Heart right ventricle (tissue), 16 donors: Measurements from ENCODE around the gene NR3C1. TPM values are rescaled to one million over a fixed set of nuclear protein-coding genes. Genes with fewer than 3 reads are reported as not detected.
A peak's percentile ranks its signal among the peaks of the same experiment; 100 is the strongest.

Experiments
- ATAC-seq, 8 donors: fragments of 200-7000 bp; cut with Tn5 transposase; one replicate each; pipeline ENCODE4 v1.9.1; 2020; ENCODE audit warnings: mild to moderate bottlenecking in 8 of 8, moderate library complexity in 8 of 8, moderate number of reproducible peaks in 1 of 8
- DNase-seq, 2 donors: peaks; one replicate each; pipeline ENCODE4 v3.0.0-alpha.2; 2020
- H3K27ac ChIP-seq, 10 donors: fragments of 200-600 bp; sonication (generic) in 2 of 10; one replicate each; pipeline versions ENCODE4 v1.5.0 to v1.8.0; 2020 to 2022; ENCODE audit warnings: mild to moderate bottlenecking in 3 of 10
- H3K27me3 ChIP-seq, 7 donors: fragments of 200-600 bp; one replicate each; pipeline ENCODE4 v1.8.0; 2021 to 2022; ENCODE audit warnings: mild to moderate bottlenecking in 2 of 7
- H3K36me3 ChIP-seq, 9 donors: fragments of 200-600 bp; sonication (generic) in 1 of 9; one replicate each; pipeline versions ENCODE4 v1.5.0 to v1.8.0; 2020 to 2022; ENCODE audit warnings: mild to moderate bottlenecking in 2 of 9
- H3K4me1 ChIP-seq, 9 donors: fragments of 200-600 bp; sonication (generic) in 1 of 9; one replicate each; pipeline versions ENCODE4 v1.5.0 to v1.8.0; 2020 to 2022; ENCODE audit warnings: mild to moderate bottlenecking in 4 of 9
- H3K4me3 ChIP-seq, 10 donors: fragments of 200-600 bp; sonication (generic) in 2 of 10; one replicate each; pipeline versions ENCODE4 v1.5.0 to v1.8.0; 2020 to 2022; ENCODE audit warnings: mild to moderate bottlenecking in 7 of 10, moderate library complexity in 2 of 10
- H3K9me3 ChIP-seq, 11 donors: fragments of 200-600 bp in 10 of 11; sonication (generic) in 2 of 11; one replicate each; pipeline versions ENCODE4 v1.5.0 to v1.8.0; 2013 to 2022; ENCODE audit warnings: mild to moderate bottlenecking in 2 of 11, control low read depth in 1 of 11, moderate library complexity in 1 of 11
- WGBS, 2 donors: extraction: QIAGEN DNeasy Blood & Tissue Kit; methylation state at CpG; one replicate each; pipeline ENCODE4 v1.1.7; 2013; ENCODE audit warnings: inconsistent platforms in 1 of 2; 5-methylcytosine and 5-hydroxymethylcytosine counted together
- intact Hi-C, 10 donors: fragments of 100-400 bp; cut with DNase I; formaldehyde crosslinking; loops; one replicate each; pipeline versions ENCODE4 v1.11.1 to v1.14.2; 2022
- polyA plus RNA-seq, 2 donors: library from polyadenylated mRNA; stranded (reverse); fragments of 200-250 nt; gene quantifications; one replicate each; pipeline ENCODE4 v1.2.3, GENCODE V29; 2013
- total RNA-seq, 10 donors: library from RNA; stranded (reverse); fragmentation: NEBNext Ultra II Directional in 3 of 10; extraction: Animal tissue kit (Norgen Biotek cat#: 25700) in 3 of 10; gene quantifications; one replicate each; pipeline versions ENCODE4 v1.2.1 to v1.2.4, GENCODE V29; 2021 to 2023
- TF ChIP-seq, protein P1 (sequence below), 9 donors: fragments of 200-600 bp; sonication (generic) in 2 of 9; IDR thresholded peaks; one replicate each; pipeline versions ENCODE4 v1.5.0 to v1.8.0; 2021 to 2022; ENCODE audit warnings: antibody characterized with exemption in 9 of 9, mild to moderate bottlenecking in 5 of 9, moderate library complexity in 1 of 9
- donor health status: Arrhythmogenic right ventricular cardiomyopathy.
- donor health status: ischemic (EF 13 %, LVEDD 7.1; RV severe dilation, severe dysfunction).
- donor health status: healthy with polysubstance abuse.
- donor health status: DM: no; HTN: yes; CAD: no.
- donor health status: DM: no; HTN: no; CAD: no.
- donor health status: ischemic (EF 25% LVEDD 6.9; RV normal size, moderate dysfunction).
- donor health status: ischemic (EF 25% LVEDD 5.7; RV mildly dilated, moderate dysfunction).
- donor health status: healthy.
- donor health status: DM: yes; HTN: yes; CAD: no.
- donor health status: Ischemic cardiomyopathy.
- donor health status: ischemic (EF 35%, LVEDD 5.7; RV mildly dilated, moderate dysfunction).
- donor health status: nonischemic (EF 11% LVEDD 7.7; RV severe dilation, severe dysfunction).
- donor health status: DM: yes; HTN: yes; CAD: no.
- donor health status: PGD.
- donor health status: ischemic (EF 29% LVEDD 5.4; RV normal size, mild dysfunction).
- donor health status: nonischemic (EF 23%, LVEDD 6.1; RV moderate dilation, normal function).

NR3C1 gene
- total and polyA plus RNA-seq, 12 donors = 11.0 to 62.3 (median 44.6) TPM

DNA sequence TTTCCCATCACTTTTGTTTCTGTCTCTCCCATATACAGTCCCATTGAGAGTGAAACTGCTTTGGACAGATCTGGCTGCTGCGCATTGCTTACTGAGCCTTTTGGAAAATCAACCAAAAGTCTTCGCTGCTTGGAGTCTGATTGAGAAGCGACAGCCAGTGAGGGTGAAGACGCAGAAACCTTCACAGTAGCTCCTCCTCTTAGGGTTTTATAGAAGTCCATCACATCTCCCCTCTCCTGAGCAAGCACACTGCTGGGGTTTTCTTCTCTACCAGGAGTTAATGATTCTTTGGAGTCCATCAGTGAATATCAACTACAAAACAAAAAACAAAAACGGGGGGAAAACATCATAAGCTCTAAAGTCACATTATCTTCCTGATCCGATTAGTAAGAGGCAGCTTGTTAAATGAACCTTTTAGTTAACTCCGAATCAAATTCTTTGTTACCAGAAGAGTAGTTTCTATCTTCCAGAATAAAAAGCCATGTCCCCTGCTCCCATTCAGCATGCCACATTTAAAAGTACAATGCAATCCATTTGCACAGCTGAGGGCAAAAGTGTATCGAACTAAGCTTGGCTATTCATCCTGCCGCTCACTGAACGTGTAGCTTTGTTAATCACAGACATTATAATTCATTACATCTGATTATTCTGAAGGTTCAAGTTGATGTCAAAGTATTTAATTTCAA is 2.8 kb downstream of the NR3C1 start:
- Histone ChIP-seq H3K4me1 (peaks cover 0 to 65% (median 45%) of the 10 kb centered on the region in 9 donors), H3K36me3 (peaks cover 0 to 16% (median 0%) of the 10 kb centered on the region in 9 donors), H3K27me3 (no peaks in the 10 kb centered on the region), H3K9me3 (no peaks in the 10 kb centered on the region), H3K27ac (peak overlapping the region in 9 of 10 donors; percentile 21 to 100 (median 99)), H3K4me3 (peak overlapping the region; percentile 25 to 97 (median 86))
- no peak for ATAC-seq
- intact Hi-C loops = loop anchor here (2.0 to 10.0 kb wide), 25 partner anchors 83 to 744 kb away; no protein-coding TSS in a partner anchor
- peak in 1 of 2 donors; percentile 17 for DNase-seq
- WGBS, 2 donors = 7 to 13% methylated on average over 10 of the region's 10 CpGs
- TF ChIP-seq, protein P1, sequence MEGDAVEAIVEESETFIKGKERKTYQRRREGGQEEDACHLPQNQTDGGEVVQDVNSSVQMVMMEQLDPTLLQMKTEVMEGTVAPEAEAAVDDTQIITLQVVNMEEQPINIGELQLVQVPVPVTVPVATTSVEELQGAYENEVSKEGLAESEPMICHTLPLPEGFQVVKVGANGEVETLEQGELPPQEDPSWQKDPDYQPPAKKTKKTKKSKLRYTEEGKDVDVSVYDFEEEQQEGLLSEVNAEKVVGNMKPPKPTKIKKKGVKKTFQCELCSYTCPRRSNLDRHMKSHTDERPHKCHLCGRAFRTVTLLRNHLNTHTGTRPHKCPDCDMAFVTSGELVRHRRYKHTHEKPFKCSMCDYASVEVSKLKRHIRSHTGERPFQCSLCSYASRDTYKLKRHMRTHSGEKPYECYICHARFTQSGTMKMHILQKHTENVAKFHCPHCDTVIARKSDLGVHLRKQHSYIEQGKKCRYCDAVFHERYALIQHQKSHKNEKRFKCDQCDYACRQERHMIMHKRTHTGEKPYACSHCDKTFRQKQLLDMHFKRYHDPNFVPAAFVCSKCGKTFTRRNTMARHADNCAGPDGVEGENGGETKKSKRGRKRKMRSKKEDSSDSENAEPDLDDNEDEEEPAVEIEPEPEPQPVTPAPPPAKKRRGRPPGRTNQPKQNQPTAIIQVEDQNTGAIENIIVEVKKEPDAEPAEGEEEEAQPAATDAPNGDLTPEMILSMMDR (IDR thresholded peaks at IDR 0.05) = no peak

DNA sequence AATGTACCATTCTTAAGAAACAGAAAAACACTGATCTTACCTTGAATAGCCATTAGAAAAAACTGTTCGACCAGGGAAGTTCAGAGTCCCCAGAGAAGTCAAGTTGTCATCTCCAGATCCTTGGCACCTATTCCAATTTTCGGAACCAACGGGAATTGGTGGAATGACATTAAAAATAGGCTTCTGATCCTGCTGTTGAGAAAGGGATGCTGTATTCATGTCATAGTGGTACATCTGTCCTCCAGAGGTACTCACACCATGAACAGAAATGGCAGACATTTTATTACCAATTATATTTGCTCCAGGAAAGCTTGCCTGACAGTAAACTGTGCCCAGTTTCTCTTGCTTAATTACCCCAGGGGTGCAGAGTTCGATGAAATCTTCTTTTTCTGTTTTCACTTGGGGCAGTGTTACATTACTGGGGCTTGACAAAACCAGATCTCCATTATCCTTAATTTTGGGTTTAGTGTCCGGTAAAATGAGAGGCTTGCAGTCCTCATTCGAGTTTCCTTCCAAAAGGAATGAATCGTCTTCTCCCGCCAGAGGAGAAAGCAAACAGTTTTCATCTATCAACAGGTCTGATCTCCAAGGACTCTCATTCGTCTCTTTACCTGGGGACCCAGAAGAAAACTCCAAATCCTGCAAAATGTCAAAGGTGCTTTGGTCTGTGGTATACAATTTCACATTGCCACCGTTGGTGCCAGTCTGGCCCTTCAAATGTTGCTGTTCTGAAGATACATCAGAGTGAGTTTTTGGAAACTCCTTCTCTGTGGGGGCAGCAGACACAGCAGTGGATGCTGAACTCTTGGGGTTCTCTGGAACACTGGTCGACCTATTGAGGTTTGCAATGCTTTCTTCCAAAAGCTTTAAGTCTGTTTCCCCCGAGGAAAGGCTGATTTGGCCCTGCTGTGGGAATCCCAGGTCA is 3.6 kb downstream of the NR3C1 start:
- DNase-seq (no peak), ATAC-seq (no peak)
- Histone ChIP-seq H3K36me3 (peaks cover 0 to 16% (median 0%) of the 10 kb centered on the region in 9 donors), H3K9me3 (no peaks in the 10 kb centered on the region), H3K4me3 (peak overlapping the region; percentile 25 to 97 (median 86)), H3K27me3 (no peaks in the 10 kb centered on the region), H3K4me1 (peaks cover 0 to 72% (median 53%) of the 10 kb centered on the region in 9 donors), H3K27ac (peak overlapping the region in 9 of 10 donors; percentile 21 to 100 (median 99))
- TF ChIP-seq, protein P1 (IDR thresholded peaks at IDR 0.05) = no peak
- intact Hi-C loops = loop anchor here (2.0 to 10.0 kb wide), 30 partner anchors 53 to 745 kb away; no protein-coding TSS in a partner anchor
- 4 to 12% methylated on average over 12 of the region's 12 CpGs for WGBS, 2 donors

DNA sequence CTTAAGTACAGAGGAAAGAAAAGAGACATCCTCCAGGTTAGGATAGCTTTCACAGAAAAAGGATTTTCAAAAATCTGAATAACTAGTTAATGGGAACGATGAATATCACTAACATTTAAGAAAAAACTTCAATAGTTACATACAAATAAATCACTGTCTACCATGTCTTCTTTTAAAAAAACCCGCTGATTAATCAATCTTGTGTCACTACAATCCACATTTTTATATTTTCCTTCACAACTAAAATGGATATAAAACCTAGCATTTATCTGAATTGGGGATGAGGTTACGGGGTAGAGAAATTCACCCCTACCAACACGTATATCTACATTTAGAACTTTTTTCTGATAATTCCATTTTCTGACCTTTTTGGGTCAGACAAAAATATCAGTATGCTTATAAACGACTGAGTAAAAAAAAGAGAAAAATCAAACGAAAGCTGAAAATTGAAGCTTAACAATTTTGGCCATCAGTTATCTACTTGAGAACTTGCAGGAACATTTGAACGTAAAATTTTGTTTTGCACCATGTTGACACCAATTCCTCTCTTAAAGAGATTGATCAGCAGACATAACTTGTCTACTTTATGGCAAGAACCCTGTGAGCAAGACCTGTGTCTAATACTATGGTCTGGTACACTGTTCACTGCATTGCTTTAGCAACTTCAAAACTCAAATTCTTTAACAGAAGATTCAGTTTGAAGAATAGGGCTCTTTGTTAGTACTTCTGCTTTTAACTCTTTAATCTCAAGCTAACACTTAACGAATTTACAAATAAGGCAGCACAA is 4.8 kb downstream of the NR3C1 start:
- TF ChIP-seq, protein P1 (IDR thresholded peaks at IDR 0.05) = no peak
- Histone ChIP-seq H3K36me3 (peaks cover 0 to 16% (median 0%) of the 10 kb centered on the region in 9 donors), H3K9me3 (no peaks in the 10 kb centered on the region), H3K4me3 (peak overlapping the region in 9 of 10 donors; percentile 65 to 97 (median 87)), H3K27me3 (no peaks in the 10 kb centered on the region), H3K27ac (peak overlapping the region in 7 of 10 donors; percentile 2 to 100 (median 99)), H3K4me1 (peaks cover 0 to 84% (median 65%) of the 10 kb centered on the region in 9 donors)
- 17 to 27% methylated on average over 8 of the region's 8 CpGs for WGBS, 2 donors
- ATAC-seq (no peak), DNase-seq (no peak)
- intact Hi-C loops = loop anchor here in 6 of 10 donors (5.0 to 10.0 kb wide), 5 partner anchors 51 to 214 kb away; no protein-coding TSS in a partner anchor
